HFFc6 (cell line): Measurements from ENCODE around the gene AMACR. TPM values are rescaled to one million over a fixed set of nuclear protein-coding genes. Genes with fewer than 3 reads are reported as not detected.

ENCODE experiments used
- DNase-seq: peaks from one replicate; pipeline ENCODE4 v3.0.0-alpha.2; 2018
- H3K27ac Mint-ChIP-seq: 2 replicates; pipeline ENCODE4 v1.8.0; 2020; ENCODE audit warnings: mild to moderate bottlenecking, mixed read lengths
- H3K27me3 Mint-ChIP-seq: 2 replicates; pipeline ENCODE4 v1.8.0; 2021; ENCODE audit warnings: mild to moderate bottlenecking, moderate library complexity, mixed read lengths; ENCODE audit not compliant: insufficient read depth
- H3K36me3 Mint-ChIP-seq: 2 replicates; pipeline ENCODE4 v1.8.0; 2021; ENCODE audit warnings: low read depth, mixed read lengths
- H3K4me1 Mint-ChIP-seq: 2 replicates; pipeline ENCODE4 v1.8.0; 2020; ENCODE audit warnings: low read depth, mixed read lengths
- H3K4me3 Mint-ChIP-seq: 2 replicates; pipeline ENCODE4 v1.8.0; 2020; ENCODE audit warnings: mild to moderate bottlenecking, moderate library complexity, mixed read lengths
- H3K9me3 Mint-ChIP-seq: 2 replicates; pipeline ENCODE4 v1.8.0; 2020; ENCODE audit warnings: mild to moderate bottlenecking, mixed read lengths
- CTCF ChIP-seq: fragments of 200-600 bp; sonication (generic); IDR thresholded peaks from 2 replicates; pipeline ENCODE4 v1.5.0; 2021; ENCODE audit warnings: antibody characterized with exemption, mild to moderate bottlenecking
- total RNA-seq, 6 experiments: library from RNA; stranded (reverse); fragmentation: NEBNext Ultra II Directional; extraction: Animal tissue kit (Norgen Biotek cat#: 25700); gene quantifications; 2 replicates in 1 of 6; 3 replicates in 5 of 6; pipeline ENCODE4 v1.2.3, GENCODE V29; 2021

The AMACR gene
- total RNA-seq, 6 experiments from 2014 or later, result 8.1 to 16.8 (median 8.9) TPM

GRCh38 chr5:34053571-34054399, 45.9 kb upstream of the AMACR start:
- H3K4me1 Mint-ChIP-seq, result peaks cover 46% of the 10 kb centered on the region
- peak overlapping the region; percentile 68 for H3K4me3 Mint-ChIP-seq
- TF ChIP-seq CTCF, result no peak
- peak; percentile 9 for DNase-seq
- H3K36me3 Mint-ChIP-seq, result peaks cover 5% of the 10 kb centered on the region; the same call in 1 of the 2 replicates
- H3K9me3 Mint-ChIP-seq, result no peaks in the 10 kb centered on the region
- no peaks in the 10 kb centered on the region; the same call in none of the 2 replicates for H3K27me3 Mint-ChIP-seq
- H3K27ac Mint-ChIP-seq, result peak overlapping the region; percentile 81

- Mint-ChIP-seq H3K27ac (peak overlapping the region; percentile 81), H3K4me3 (peak overlapping the region; percentile 68)
- no peak for TF ChIP-seq CTCF
Measured at GRCh38 chr5:34053133-34053532, 45.3 kb upstream of the AMACR start.

DNA sequence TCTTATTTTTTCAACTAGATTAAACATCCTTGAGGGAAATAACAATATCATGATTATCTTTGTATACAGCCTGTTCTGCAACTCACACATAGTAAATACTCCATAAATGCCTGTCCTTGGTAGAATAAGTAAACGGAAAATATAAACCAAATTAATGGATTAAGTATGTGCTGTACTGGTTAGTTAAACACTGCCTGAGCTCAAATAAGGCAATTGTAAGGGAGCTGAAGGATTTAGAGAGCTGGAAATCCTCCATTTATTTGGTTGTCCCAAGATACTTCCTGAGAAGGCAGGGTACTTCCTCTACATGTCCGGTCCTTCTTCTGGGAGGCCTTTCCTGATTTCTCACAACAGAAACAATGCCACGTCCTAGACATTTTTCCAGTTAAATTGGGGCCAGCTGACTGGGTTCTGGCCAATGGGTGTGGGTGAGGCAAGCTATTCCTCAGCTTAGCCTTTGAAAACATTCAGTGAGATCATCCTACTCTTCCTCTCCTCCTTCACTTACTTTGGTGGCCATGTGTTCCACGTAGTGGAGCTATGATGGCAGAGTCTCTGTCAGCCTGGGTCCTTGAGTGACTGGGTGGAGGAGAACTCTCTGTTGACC, 43.6 kb upstream of the AMACR start:
- peaks cover 5% of the 10 kb centered on the region; the same call in 1 of the 2 replicates for H3K36me3 Mint-ChIP-seq
- H3K27ac Mint-ChIP-seq, result peak overlapping the region; percentile 81
- no peak for TF ChIP-seq CTCF
- no peaks in the 10 kb centered on the region; the same call in none of the 2 replicates for H3K27me3 Mint-ChIP-seq
- DNase-seq, result no peak
- no peaks in the 10 kb centered on the region for H3K9me3 Mint-ChIP-seq
- H3K4me3 Mint-ChIP-seq, result peak overlapping the region; percentile 68
- H3K4me1 Mint-ChIP-seq, result peaks cover 69% of the 10 kb centered on the region

More at GRCh38 chr5:34053133-34053532, 45.3 kb upstream of the AMACR start:
- Mint-ChIP-seq H3K36me3 (peaks cover 5% of the 10 kb centered on the region; the same call in 1 of the 2 replicates), H3K4me1 (peaks cover 53% of the 10 kb centered on the region), H3K27me3 (no peaks in the 10 kb centered on the region; the same call in none of the 2 replicates), H3K9me3 (no peaks in the 10 kb centered on the region)
- peak; percentile 94 for DNase-seq

GRCh38 chr5:34047774-34048572, 40.1 kb upstream of the AMACR start:
- Mint-ChIP-seq H3K27me3 (no peaks in the 10 kb centered on the region; the same call in 1 of the 2 replicates), H3K27ac (no peak overlapping the region), H3K4me1 (peaks cover 67% of the 10 kb centered on the region), H3K9me3 (no peaks in the 10 kb centered on the region), H3K36me3 (peaks cover 5% of the 10 kb centered on the region; the same call in 1 of the 2 replicates), H3K4me3 (no peak overlapping the region)
- DNase-seq, result no peak
- TF ChIP-seq CTCF, result no peak

- no peaks in the 10 kb centered on the region for H3K9me3 Mint-ChIP-seq
- peaks cover 5% of the 10 kb centered on the region; the same call in 1 of the 2 replicates for H3K36me3 Mint-ChIP-seq
- no peak overlapping the region for H3K4me3 Mint-ChIP-seq
- H3K4me1 Mint-ChIP-seq, result peaks cover 58% of the 10 kb centered on the region
- H3K27ac Mint-ChIP-seq, result no peak overlapping the region
- TF ChIP-seq CTCF, result no peak
- DNase-seq, result no peak
- no peaks in the 10 kb centered on the region; the same call in 1 of the 2 replicates for H3K27me3 Mint-ChIP-seq
Measured at GRCh38 chr5:34047143-34047542, 39.3 kb upstream of the AMACR start.
